ENCODE measurements around the gene DTWD2. TPM values are rescaled to one million over a fixed set of nuclear protein-coding genes. Genes with fewer than 3 reads are reported as not detected.
"Not testable (repeated sequence)": the region's sequence is repeated elsewhere in the genome, so short reads cannot be mapped to it uniquely, and the experiment has no call there.

DTWD2 gene
- total and polyA plus RNA-seq, 12 donors, result 1.7 to 15.7 (median 12.8) TPM

DNA sequence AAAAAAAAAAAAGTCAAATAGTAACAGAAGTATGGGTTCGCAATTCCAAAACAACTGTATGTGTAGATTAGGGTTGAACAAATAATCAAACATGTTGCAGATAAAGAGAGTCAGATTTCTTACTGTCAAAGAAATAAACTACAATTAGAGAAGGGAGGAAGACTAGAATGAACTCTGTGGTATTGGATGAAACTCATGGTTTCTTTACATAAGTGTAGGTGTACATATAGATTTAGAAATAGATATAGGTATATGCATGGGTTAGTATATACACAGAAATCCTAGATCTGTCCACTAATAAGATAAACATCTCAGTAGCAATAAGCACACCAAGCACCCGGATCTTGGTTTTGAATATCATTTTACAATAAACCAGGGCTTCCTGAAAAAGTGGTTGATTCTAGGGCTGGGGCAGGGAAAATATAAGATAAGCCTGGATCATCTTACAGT is 21.3 kb downstream of the DTWD2 start:
- no peaks in the 10 kb centered on the region for H3K27me3 ChIP-seq
- H3K27ac ChIP-seq, result no peak overlapping the region
- DNase-seq, result no peak
- ATAC-seq, result no peak
- H3K9me3 ChIP-seq, result no peaks in the 10 kb centered on the region
- TF ChIP-seq, protein P1, sequence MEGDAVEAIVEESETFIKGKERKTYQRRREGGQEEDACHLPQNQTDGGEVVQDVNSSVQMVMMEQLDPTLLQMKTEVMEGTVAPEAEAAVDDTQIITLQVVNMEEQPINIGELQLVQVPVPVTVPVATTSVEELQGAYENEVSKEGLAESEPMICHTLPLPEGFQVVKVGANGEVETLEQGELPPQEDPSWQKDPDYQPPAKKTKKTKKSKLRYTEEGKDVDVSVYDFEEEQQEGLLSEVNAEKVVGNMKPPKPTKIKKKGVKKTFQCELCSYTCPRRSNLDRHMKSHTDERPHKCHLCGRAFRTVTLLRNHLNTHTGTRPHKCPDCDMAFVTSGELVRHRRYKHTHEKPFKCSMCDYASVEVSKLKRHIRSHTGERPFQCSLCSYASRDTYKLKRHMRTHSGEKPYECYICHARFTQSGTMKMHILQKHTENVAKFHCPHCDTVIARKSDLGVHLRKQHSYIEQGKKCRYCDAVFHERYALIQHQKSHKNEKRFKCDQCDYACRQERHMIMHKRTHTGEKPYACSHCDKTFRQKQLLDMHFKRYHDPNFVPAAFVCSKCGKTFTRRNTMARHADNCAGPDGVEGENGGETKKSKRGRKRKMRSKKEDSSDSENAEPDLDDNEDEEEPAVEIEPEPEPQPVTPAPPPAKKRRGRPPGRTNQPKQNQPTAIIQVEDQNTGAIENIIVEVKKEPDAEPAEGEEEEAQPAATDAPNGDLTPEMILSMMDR (IDR thresholded peaks at IDR 0.05), result no peak
- 73 to 80% methylated on average over 2 of the region's 2 CpGs for WGBS, 2 donors
- no peaks in the 10 kb centered on the region for H3K36me3 ChIP-seq
- H3K4me3 ChIP-seq, result no peak overlapping the region
- intact Hi-C loops (cut with DNase I), result no loop called here
- H3K4me1 ChIP-seq, result peaks cover 0 to 15% (median 7%) of the 10 kb centered on the region in 9 donors

GRCh38 chr5:118965890-118966289 is 22.5 kb downstream of the DTWD2 start:
- H3K27ac ChIP-seq, result no peak overlapping the region
- no peaks in the 10 kb centered on the region for H3K36me3 ChIP-seq
- no peak overlapping the region for H3K4me3 ChIP-seq
- DNase-seq, result no peak
- peaks cover 0 to 15% (median 7%) of the 10 kb centered on the region in 9 donors for H3K4me1 ChIP-seq
- 83 to 87% methylated on average over 3 of the region's 3 CpGs for WGBS, 2 donors
- H3K9me3 ChIP-seq, result no peaks in the 10 kb centered on the region
- TF ChIP-seq, protein P1 (IDR thresholded peaks at IDR 0.05), result no peak
- intact Hi-C loops (cut with DNase I), result no loop called here
- H3K27me3 ChIP-seq, result no peaks in the 10 kb centered on the region
- ATAC-seq, result no peak

DNA sequence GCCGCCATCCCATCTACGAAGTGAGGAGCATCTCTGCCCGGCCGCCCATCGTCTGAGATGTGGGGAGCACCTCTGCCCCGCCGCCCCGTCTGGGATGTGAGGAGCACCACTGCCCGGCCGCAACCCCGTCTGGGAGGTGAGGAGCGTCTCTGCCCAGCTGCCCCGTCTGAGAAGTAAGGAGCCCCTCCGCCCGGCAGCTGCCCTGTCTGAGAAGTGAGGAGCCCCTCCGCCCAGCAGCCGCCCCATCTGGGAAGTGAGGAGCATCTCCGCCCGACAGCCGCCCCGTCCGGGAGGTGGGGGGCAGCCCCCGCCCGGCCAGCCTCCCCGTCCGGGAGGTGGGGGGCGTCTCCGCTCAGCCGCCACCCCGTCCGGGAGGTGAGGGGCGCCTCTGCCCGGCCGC is 23.4 kb downstream of the DTWD2 start:
- intact Hi-C loops (cut with DNase I), result not testable (repeated sequence)

GRCh38 chr5:118964388-118964787 is 24.0 kb downstream of the DTWD2 start:
- Histone ChIP-seq H3K9me3 (peaks cover 0 to 13% (median 0%) of the 10 kb centered on the region in 11 donors), H3K4me1 (peaks cover 0 to 12% (median 3%) of the 10 kb centered on the region in 9 donors)
- intact Hi-C loops (cut with DNase I); H3K27me3 ChIP-seq; H3K4me3 ChIP-seq; ATAC-seq; H3K36me3 ChIP-seq; DNase-seq; H3K27ac ChIP-seq: not testable (repeated sequence)
- WGBS, 2 donors, result 94 to 98% methylated on average over 19 to 20 of the region's 22 CpGs

More for the DNA sequence above, 23.4 kb downstream of the DTWD2 start:
- H3K27me3 ChIP-seq, H3K9me3 ChIP-seq, H3K27ac ChIP-seq, ATAC-seq, H3K36me3 ChIP-seq, H3K4me3 ChIP-seq, DNase-seq: not testable (repeated sequence)
- WGBS, 2 donors, result 97 to 98% methylated on average over 31 to 34 of the region's 34 CpGs
- peaks cover 0 to 15% (median 7%) of the 10 kb centered on the region in 9 donors for H3K4me1 ChIP-seq

DNA sequence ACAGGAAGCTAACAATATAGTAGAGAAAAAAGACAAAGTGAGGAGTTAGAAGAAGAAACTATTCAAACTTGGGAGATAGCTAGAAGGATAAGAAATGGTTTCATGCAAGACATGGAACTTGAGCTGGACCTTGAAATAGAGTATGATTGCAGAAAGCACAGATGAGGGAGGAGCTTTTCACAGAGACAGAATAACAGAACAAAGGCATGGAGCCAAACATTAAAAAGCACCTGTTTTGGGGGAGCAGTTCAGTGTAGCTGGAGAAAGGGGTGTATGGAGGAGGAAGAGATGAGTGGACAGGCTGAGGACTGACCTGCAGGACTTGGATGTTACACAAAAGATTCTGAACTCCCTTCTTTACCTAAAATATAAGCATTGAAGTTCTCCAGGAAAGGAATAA is 25.2 kb downstream of the DTWD2 start:
- ATAC-seq (no peak), DNase-seq (no peak)
- H3K27me3 ChIP-seq, result no peaks in the 10 kb centered on the region
- no peak overlapping the region for H3K27ac ChIP-seq
- H3K36me3 ChIP-seq, result no peaks in the 10 kb centered on the region
- no peak overlapping the region for H3K4me3 ChIP-seq
- H3K9me3 ChIP-seq, result peaks cover 0 to 16% (median 0%) of the 10 kb centered on the region in 11 donors
- intact Hi-C loops (cut with DNase I), result no loop called here
- peaks cover 0 to under 1% (median 0%) of the 10 kb centered on the region in 9 donors for H3K4me1 ChIP-seq
- TF ChIP-seq, protein P1 (IDR thresholded peaks at IDR 0.05), result no peak
